RWPE1 (cell line): Measurements from ENCODE around the gene CDK2.

Experiments
- CTCF ChIA-PET: fragments of 350-600 bp; sonication (Branson Sonifier 250); formaldehyde crosslinking; extraction: SDS; loops from one replicate; lab custom pipeline; 2021; lab: Yijun Ruan, JAX
- POLR2A ChIA-PET: fragments of 400-600 bp; formaldehyde crosslinking; extraction: SDS; loops from one replicate; lab custom pipeline; 2020; ENCODE audit warnings: antibody characterized with exemption; ENCODE audit not compliant: low non-redundant PET; lab: Yijun Ruan, JAX
- DNase-seq: peaks from one replicate; pipeline ENCODE4 v3.0.0; 2012; ENCODE audit warnings: low spot score
- H3K27ac ChIP-seq: fragments of 450-650 bp; 2 replicates; pipeline ENCODE4 v1.5.1; 2017
- CTCF ChIP-seq: fragments of 450-650 bp; conservative IDR thresholded peaks from 2 replicates; pipeline ENCODE4 v1.5.1; 2017; ENCODE audit warnings: low read depth, mild to moderate bottlenecking

Gene CDK2

GRCh38 chr12:56004211-56004610, 37.6 kb downstream of the CDK2 start:
- ChIA-PET POLR2A (no interaction called here), CTCF (interaction anchor here (1.4 kb wide), 1 partner anchor 25 kb away, joined by 4 read pairs; no protein-coding TSS in a partner anchor)
- no peak for DNase-seq
- peak overlapping the region; percentile 1 for H3K27ac ChIP-seq
- TF ChIP-seq CTCF = no peak

GRCh38 chr12:56007564-56008559, 41.2 kb downstream of the CDK2 start:
- peak overlapping the region; percentile 92 for H3K27ac ChIP-seq
- ChIA-PET CTCF (interaction anchor here (2.0 to 2.1 kb wide), 2 partner anchors 11 to 12 kb away, joined by 5 to 10 read pairs; partner anchors contain the start of gene SUOX), POLR2A (interaction anchor here (0.6 to 1.2 kb wide), 3 partner anchors 7 to 80 kb away, joined by 4 read pairs; partner anchors contain the start of genes PYM1 and SUOX)
- peak; percentile 61 for DNase-seq
- no peak for TF ChIP-seq CTCF

GRCh38 chr12:56010111-56010570, 43.5 kb downstream of the CDK2 start:
- no peak for TF ChIP-seq CTCF
- H3K27ac ChIP-seq = no peak overlapping the region
- DNase-seq = no peak
- CTCF ChIA-PET = interaction anchor here (2.0 kb wide), 1 partner anchor 14 kb away, joined by 5 read pairs; no protein-coding TSS in a partner anchor
- POLR2A ChIA-PET = no interaction called here

GRCh38 chr12:56011509-56012090, 45.0 kb downstream of the CDK2 start:
- DNase-seq = no peak
- no peak for TF ChIP-seq CTCF
- POLR2A ChIA-PET = no interaction called here
- CTCF ChIA-PET = interaction anchor here (0.6 kb wide), 1 partner anchor 319 kb away, joined by 3 read pairs; no protein-coding TSS in a partner anchor
- H3K27ac ChIP-seq = no peak overlapping the region

- TF ChIP-seq CTCF = no peak
- POLR2A ChIA-PET = interaction anchor here (0.6 kb wide), 1 partner anchor 25 kb away, joined by 5 read pairs; no protein-coding TSS in a partner anchor
- CTCF ChIA-PET = no interaction called here
- DNase-seq = no peak
- H3K27ac ChIP-seq = no peak overlapping the region
Observed at GRCh38 chr12:56013482-56013881, 46.9 kb downstream of the CDK2 start.

GRCh38 chr12:56014205-56014604, 47.6 kb downstream of the CDK2 start:
- ChIA-PET POLR2A (interaction anchor here (0.6 kb wide), 1 partner anchor 26 kb away, joined by 5 read pairs; no protein-coding TSS in a partner anchor), CTCF (interaction anchor here (0.6 to 0.7 kb wide), 2 partner anchors 24 to 28 kb away, joined by 3 read pairs; no protein-coding TSS in a partner anchor)
- no peak overlapping the region for H3K27ac ChIP-seq
- no peak for TF ChIP-seq CTCF
- DNase-seq = no peak
